Measurements from ENCODE around the gene DPY19L3.

DNA sequence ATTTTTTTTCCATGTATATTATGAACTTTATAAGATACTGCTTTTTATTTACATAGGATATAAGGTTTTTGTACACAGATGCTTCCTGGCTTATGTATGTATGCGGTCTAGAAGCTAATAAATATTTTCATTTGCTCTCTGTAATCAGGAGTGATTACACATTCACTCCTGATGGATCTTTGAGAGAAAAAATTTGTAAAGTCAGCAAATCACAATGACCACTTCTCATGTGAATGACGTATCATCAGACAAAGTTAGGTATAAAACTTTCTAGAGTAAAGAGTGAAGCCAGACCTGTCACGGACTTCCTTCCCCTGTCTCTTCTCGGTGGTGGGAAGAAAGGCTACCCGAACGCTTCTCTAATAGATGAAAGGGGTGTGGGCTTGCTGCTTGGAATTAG lies 31.1 kb downstream of the DPY19L3 start:
- TF ChIP-seq, protein P1, sequence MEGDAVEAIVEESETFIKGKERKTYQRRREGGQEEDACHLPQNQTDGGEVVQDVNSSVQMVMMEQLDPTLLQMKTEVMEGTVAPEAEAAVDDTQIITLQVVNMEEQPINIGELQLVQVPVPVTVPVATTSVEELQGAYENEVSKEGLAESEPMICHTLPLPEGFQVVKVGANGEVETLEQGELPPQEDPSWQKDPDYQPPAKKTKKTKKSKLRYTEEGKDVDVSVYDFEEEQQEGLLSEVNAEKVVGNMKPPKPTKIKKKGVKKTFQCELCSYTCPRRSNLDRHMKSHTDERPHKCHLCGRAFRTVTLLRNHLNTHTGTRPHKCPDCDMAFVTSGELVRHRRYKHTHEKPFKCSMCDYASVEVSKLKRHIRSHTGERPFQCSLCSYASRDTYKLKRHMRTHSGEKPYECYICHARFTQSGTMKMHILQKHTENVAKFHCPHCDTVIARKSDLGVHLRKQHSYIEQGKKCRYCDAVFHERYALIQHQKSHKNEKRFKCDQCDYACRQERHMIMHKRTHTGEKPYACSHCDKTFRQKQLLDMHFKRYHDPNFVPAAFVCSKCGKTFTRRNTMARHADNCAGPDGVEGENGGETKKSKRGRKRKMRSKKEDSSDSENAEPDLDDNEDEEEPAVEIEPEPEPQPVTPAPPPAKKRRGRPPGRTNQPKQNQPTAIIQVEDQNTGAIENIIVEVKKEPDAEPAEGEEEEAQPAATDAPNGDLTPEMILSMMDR (conservative IDR thresholded peaks at IDR 0.05 in 1 of 2, IDR thresholded peaks at IDR 0.05 in 1 of 2; ENCODE audit: extremely low read depth in 1 of 2, insufficient read depth in 1 of 2, low read depth in 1 of 2, low read length in 2 of 2): no peak
- no peak for TF ChIP-seq EZH2 (IDR thresholded peaks at IDR 0.05; ENCODE audit: borderline replicate concordance, low read length)
